NCI-H446 treated with DMSO at 0.1 percent for 48 hours (cell line): ENCODE measurements around the gene CDK5RAP2.
A peak's percentile ranks its signal among the peaks of the same experiment; 100 is the strongest.
"Not testable (repeated sequence)": the region's sequence is repeated elsewhere in the genome, so short reads cannot be mapped to it uniquely, and the experiment has no call there.

Experiments used
- DNase-seq: peaks from one replicate; lab custom pipeline; 2025; lab: John Stamatoyannopoulos, UW

CDK5RAP2 gene

DNA sequence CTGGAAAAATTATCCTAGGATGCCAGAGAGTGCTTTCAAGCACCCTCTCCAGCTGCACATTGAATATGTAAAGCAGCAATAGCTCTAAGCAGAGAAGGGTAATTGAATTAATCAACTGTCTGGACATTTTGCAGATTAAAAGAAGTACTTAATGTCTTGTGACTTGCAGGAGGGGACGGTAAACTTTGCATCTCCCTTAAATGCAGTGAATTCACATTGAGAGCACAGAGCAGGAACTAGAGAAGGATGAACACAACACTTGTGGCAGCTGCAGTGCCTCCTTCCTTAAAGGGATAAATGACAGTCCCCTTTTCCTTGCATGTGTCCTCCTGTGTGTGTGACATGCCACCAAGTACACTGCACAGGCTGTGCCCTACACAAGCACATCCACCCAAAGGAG, 7.4 kb upstream of the CDK5RAP2 start:
- DNase-seq: no peak

DNA sequence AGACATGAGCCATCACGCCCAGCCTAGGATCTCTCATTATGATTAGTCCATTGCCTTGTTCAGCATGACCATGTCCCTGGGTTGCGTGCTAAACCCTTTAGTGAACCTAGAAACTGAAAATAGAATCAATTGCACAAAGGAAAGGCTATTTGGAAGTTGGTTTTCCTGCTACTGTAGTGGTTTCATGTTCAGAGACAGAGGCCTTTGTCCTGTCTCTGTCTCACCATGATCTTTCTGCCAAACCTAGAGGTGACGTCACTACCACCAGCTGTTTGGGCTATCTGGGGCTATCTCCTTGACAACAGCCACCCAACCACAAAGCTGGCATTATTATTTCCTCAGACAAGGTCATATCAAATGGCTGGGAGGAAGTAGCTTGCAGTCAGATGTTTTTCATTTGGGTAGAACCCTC, 4.0 kb upstream of the CDK5RAP2 start:
- peak; percentile 44 for DNase-seq

DNA sequence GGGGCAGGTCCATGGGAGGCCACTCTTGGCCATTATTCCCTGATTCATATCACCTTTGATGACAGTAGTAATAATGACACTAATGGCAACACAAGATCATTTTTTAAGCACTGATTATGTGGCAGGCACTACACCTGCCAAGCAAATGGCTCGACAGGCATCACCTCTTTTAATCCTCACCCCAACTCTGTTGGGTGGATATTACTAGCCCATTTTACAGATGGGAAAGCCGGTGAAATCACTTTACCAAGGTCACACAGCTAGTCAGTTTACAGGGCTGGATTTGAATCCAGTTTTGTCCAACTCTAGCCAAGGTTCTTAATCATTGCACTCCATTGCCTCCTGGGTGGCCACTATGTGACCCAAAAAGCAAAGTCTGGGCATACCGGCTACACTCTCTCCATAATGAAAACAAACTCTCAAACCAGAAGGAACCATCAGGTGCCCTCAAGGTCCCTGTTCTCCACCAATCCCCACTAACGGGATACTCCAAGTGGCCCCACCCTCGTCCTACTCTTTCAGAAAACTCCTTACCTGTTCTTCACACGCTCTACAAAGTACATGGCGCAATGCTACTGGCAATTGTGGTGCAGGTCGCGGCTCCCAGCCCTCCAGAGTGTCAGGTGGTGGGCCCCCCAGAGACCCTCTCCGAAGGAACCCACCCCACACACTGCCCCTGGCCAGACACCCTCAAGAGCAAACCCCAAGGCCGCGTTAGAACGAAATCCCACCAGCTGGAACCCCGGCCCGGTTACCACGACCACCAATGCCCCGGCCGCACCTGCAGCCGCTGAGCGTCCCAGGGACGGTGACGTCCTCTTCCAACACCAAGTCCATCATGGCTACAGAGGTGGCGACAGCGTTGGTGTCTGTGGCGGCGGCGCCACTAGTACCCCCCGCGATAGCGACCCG, 572 bp downstream of the CDK5RAP2 start:
- DNase-seq: no peak

DNA sequence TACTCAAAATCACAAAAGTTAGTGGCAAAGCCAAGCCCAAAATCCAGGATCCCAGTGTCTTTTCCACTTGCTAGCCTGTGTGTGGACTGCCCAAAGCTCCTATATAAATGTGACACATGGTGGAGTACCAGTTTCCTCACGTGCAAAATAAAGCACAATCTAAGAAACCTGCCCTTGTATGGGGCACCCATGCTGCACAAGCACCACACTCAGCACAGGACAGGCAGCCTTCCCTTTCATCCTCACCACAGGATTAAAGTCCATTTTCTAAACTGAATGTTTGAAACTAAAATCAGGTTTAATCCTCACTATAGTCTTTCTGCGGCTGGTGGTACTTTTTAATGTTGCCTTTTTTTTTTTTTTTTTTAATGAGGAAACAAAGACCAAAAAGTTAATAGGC, 5.5 kb downstream of the CDK5RAP2 start:
- DNase-seq: no peak

DNA sequence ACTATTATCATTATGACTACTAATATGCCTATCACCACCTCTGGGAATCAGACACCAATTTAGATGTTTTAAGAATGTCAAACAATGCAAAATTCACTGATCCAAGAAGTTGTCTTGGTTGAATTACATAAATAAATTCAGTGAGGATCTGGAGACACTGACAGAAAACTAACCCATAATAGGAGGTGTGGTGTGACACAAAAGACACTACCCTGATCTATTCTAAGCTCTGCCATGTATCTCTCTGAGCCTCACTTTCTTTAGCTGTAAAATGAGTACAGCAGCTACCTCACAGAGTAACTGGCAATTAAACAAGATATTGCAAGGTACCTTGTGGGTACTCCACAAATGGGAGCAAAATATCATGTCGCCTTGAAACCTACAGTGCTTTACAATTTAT, 7.5 kb downstream of the CDK5RAP2 start:
- no peak for DNase-seq

DNA sequence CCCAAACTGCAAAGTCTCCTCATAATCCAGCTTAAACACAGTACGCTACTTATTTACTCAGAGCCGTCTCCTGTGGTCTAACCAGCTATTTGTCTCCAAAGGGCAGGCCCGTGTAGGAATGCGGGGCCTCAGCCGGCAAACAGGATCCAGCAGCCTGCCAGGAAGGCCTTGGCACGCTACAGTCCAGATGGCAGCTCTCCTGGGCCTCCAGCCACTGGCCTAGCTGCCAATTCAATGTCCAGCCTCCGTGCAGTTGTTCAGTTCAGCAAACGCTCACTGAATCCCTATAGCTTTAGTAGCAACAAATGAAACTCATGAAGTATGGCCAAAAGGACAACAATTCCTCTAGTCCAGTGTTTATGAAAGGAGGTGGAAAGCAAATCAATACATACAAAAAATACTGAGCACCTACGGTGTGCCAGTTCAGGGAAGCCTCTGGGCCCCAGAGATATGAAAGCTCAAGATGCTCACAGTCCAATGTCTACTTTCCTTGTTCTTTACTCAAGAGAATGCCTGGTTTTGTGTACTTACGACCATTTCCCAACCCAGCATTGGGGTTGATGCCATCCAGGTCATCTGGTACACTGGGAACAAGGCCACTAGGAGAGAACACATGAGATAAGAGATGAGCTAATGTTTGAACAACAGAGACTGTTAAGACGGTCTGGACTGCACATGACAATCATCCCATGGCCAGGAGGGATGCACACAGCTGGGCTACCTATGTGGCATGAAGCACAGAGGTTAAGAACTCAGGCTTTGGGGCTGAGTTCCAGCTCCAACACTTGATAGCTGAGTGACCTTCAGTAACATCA, 8.3 kb downstream of the CDK5RAP2 start:
- DNase-seq: peak; percentile 9

DNA sequence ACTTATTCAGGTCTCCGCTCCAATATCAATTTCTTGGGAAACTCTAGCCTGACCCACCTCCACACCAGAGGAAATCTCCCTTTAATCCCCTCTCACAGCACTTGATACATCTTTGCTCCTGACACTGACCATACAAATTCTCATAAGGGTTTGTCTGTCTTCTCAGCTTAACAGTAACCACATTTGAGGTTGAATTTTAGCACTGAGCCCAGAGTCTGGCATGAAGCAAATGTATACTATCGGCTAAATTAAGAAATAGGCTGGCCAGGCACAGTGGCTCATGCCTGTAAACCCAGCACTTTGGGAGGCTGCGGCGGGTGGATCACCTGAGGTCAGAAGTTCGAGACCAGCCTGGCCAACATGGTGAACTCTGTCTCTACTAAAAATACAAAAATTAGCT, 9.7 kb downstream of the CDK5RAP2 start:
- no peak for DNase-seq

DNA sequence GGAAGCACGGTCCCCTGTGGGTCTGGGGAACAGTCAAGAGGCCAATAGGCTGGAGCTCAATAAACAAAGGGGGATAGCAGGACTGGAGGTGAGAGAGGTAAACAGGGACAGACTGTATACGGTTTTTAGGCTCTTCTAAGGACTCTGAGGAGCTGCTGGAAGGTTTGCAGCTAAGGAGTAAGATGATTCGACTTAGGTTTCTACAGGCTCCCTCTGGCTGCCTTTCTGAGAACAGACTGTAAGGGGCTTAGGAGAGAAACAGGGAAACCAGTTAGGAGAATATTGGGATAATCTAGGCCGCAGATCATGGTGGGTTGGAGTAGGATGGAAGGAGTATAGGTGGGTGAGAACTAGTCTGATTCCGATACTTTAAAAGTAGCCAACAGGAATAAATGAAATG, 10.4 kb downstream of the CDK5RAP2 start:
- no peak for DNase-seq

DNA sequence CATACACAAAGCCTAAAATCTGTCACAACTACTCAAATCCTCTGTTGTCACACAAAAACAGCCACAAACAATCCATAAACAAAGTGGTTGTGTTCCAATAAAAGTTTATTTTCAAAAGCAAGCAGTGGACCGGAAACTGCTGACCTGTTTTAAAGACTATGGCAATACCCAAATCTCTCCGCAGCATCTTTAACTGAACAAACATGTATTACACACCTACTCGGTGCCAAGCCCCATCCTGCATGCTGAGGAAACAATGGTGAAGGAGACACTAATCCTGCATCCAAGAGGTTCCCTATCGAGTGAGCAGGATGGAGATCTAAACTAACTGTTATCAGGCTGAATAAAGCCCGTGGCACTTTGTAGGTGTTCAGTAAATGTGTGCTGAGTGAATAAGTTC, 11.2 kb downstream of the CDK5RAP2 start:
- no peak for DNase-seq

DNA sequence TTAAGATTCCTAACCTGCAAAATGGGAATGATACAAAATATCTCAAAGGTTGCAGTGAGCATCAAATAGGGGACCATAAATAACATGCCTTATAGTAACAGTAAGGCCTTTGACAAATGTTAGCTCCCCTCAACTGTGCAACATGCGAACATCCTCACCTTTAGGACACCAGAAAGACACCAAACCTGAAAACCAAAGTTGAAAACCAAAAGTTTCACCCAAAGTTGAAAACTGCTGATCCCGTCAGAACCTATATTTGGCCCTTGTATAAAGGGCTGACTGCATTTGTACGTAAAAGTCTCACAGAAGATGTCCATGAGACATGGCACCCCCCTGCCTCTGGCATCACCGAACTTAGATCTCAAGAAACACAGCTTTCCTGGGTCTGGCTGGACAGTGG, 12.1 kb downstream of the CDK5RAP2 start:
- no peak for DNase-seq

DNA sequence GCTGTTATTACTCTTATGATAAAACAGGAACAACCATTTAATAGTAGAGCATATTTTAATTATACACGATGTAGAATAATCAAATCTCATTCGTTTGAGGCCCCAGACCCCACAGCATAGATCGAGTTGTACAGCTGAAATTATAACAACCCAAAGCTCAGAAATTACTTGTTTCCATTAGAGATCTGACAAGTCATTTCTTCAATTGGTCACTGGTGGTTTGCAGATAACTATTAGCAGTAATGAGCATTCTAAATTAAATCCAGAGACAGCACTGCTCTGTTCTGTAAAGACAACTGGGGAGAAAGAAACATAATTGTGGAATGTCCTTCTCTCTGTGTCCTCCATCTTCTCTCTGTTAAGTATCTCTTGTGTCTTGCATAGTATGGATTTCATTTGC, 12.9 kb downstream of the CDK5RAP2 start:
- no peak for DNase-seq

DNA sequence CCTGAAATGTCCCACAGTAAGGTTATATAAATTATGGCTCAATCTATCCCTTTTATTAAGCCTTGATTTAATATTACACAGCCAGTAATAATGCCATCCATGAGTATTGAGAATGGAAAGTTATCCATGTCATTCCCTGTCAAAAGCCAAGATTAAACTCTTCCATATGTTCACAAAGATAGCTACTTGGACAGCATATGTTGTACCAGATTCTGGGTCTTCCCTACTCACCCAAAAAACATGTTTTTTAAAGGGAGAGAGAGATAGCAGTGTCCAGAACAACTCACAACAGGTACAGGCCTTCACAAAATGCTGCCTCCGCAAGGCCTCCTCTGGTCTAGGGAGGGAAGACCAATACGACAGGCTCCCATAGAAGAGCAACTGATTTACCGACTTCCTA, 15.4 kb downstream of the CDK5RAP2 start:
- DNase-seq: no peak

DNA sequence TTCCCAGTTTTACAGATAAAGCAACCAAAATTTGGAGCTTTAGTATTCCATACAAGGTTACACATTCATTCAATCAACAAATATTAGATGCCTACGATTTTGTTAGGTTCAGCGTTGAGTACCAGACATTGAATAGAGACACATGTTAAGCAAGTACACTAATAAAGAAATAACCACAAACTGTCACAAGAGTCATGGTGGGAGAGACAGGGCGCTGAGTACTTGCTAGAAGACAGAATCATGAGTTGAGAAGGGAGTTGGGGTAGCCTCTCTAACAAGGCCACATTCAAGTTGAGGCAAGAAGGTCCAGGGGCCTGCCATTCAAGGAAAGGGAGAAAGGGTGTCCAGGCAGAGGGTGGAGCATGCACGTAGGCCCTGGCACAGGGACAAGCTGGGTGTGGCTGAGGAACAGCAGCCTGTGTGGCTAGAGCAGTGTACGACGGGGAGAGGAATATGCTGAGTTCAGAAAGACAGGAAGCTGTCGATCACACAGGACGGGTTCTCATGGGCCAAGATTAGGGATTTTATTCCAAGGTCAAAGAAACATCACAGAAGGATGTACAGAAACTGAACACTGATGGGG, 17.0 kb downstream of the CDK5RAP2 start:
- no peak for DNase-seq

DNA sequence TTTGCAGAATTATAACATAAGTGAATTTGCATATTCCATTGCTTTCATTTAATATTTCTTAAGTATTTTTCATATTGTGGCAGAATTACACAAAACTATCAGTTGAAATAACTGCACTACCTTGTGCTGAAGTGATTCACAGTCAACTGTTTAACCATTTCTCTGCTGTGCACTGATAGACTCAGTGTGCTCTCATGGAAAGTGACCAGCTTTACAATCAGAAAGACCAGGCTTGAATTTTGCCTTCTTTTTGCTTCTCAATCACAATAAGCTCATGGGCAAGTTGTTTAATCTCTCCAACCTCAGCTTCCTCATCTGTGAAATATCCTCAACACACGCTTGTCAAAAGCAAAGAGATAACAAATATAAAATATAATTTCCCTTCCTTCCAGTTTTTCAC, 18.3 kb downstream of the CDK5RAP2 start:
- no peak for DNase-seq

DNA sequence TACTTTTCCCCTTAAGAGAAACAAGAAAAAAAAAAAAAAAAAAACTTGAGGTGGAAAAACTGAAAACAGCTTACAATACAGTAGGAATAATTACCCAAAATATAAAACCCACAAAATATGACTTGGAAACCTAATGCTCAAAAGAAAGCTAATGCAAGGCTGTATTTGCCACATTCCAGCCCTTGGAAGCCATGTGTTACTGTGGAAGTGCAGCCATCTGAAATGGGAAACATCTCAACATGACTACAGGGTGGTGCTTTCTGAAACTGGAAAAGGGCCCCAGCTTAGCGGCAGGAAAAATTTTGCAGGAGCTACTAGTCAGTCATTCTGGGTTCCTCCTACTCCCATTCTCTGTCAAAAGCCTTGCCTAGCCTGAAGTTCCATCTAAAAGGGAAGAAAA, 20.4 kb downstream of the CDK5RAP2 start:
- DNase-seq: no peak

DNA sequence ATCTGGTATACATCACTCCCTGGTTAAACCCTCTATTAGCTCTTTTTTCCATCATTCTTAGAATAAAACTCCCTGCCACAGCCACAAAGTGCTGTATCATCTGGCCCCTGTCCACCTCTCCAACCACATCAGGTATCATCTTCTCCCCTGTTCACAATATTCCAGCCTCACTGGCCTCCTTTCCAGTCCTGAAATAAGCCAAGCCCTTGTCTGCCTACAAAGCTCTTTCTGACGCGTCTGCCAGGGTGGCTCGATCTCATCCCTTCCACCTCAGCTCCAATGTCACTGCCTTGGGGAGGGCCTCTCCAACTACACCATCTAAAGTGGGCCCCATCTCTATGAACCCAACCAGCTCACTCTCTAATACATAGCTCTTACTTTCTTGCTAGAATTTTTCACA, 21.5 kb downstream of the CDK5RAP2 start:
- no peak for DNase-seq

DNA sequence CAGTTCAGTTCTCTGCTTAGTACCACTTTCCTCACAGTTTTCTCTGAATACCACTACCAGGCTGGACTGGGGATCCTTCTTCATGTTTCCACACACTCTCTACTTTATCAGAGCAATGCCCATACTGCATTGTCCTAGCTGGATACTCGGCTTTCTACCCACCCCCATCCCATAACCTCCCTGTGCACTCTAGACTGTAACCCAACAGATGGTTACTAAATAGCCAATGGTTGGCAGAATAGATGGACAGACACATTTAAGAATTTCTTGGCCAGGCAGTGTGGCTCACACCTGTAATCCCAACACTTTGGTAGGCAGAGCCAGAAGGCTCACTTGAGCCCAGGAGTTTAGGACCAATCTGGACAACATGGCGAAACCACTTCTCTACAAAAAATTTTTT, 22.8 kb downstream of the CDK5RAP2 start:
- DNase-seq: no peak

DNA sequence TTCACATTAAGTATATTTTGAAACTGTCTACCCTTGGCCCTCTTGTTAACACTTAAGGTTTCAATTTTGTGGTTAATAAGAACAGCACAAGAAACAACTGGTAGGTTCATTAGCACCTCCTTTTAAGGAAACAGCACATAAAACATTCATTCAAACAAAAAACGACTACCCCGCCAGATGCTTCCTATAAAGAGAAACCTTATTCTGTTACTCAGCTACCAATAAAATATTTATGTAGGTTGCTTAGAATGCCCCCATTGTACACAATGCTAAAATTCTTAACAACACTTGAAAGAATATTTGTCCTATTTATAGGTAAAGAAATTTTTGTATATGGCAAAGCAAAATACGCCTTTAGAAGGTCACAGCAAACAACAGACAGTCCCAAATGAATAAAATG, 23.2 kb downstream of the CDK5RAP2 start:
- DNase-seq: no peak

DNA sequence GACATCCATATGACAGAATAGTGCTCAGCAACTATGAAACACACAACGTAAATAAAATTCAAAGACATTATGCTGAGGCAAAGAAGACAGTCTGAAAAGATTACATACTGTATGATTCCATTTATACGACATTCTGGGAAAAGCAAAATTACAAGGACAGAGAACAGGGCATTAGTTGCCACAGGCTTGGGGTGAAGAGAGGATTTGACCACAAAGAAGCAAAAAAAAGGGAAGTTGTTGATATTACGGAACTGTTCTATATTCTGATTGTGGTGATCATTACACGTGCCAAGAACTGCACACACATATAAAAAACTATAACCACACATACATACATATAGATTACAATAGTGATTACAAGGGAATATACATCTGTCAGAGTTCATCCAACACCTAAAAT, 24.1 kb downstream of the CDK5RAP2 start:
- no peak for DNase-seq

DNA sequence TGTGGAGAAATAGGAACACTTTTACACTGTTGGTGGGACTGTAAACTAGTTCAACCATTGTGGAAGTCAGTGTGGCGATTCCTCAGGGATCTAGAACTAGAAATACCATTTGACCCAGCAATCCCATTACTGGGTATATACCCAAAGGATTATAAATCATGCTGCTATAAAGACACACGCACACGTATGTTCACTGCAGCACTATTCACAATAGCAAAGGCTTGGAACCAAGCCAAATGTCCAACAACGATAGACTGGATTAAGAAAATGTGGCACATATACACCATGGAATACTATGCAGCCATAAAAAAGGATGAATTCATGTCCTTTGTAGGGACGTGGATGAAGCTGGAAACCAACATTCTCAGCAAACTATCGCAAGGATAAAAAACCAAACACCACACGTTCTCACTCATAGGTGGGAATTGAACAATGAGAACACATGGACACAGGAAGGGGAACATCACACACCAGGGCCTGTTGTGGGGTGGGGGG, 27.7 kb downstream of the CDK5RAP2 start:
- not testable (repeated sequence) for DNase-seq

DNA sequence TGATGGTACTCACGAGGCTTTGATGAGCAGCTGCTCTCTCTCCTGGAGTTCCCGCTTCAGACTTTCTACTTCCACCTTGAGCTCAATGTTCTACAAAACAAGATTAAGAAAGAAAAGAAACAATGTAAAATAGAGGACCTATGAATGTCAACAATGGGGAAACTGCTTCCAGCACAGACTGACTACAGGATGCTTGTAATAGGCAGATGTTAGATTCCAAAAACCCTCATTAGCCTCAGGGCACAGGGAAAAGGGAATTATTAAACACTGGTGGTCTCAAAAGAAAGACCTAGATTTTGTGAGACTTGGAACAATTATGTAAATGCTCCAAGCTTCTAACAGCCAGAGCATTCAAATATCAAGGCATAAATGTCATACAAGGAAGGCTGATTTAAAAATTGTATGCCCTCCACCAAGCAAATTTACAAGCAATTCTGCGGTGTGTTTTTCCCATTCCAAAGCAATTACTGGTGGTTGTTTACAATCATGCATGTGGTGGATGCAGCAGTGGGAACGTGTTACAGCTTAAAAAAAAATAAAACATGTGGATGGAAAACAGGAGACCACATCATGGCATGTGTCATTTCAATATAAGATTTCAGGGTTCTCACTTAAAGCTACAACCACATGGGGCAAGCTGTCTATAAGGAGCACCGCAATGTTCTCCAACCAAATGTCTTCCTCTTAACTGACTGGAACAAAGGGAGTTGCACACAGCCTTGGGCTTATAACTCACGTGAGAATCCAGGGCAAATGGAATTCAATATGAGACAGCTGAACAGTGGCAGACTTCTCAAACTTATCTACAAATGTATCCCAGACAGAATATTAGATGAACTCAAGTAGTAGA, 34.0 kb downstream of the CDK5RAP2 start:
- no peak for DNase-seq

DNA sequence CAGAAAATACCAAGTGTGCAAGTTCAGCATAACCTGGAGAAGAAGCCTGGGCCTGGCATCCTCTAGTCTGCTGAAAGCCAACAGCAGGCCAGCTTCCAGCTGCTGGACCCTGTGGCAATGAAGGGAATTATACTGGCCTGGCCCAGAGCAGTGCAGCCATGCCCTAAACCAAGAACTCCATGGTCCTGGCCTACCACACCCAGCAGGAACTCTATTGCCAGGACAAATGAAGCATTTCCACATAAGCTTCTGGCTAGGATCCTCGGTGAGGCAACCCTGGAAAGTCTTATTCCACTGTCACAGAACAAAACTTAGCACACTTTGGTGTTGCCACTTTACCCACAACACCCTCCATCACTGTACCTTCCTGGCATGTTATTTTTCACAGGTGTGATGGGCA, 35.5 kb downstream of the CDK5RAP2 start:
- DNase-seq: no peak
